Stomach smooth muscle (tissue), 2 donors: ENCODE results near the gene RBMS2.
A peak's percentile ranks its signal among the peaks of the same experiment; 100 is the strongest.

ENCODE experiments used
- H3K27ac ChIP-seq: one replicate; pipeline ENCODE4 v1.7.0; 2013; ENCODE audit warnings: mild to moderate bottlenecking, low read length, inconsistent platforms
- H3K27me3 ChIP-seq, 2 donors: one replicate each; pipeline ENCODE4 v1.7.0; 2013; ENCODE audit warnings: low read length in 2 of 2; ENCODE audit not compliant: insufficient read depth in 2 of 2, control insufficient read depth in 1 of 2
- H3K36me3 ChIP-seq, 2 donors: one replicate each; pipeline ENCODE4 v1.7.0; 2013; ENCODE audit warnings: low read length in 2 of 2; ENCODE audit not compliant: control insufficient read depth in 2 of 2, insufficient read depth in 2 of 2
- H3K4me1 ChIP-seq: one replicate; pipeline ENCODE4 v1.7.0; 2013; ENCODE audit warnings: low read length; ENCODE audit not compliant: control insufficient read depth, insufficient read depth
- H3K4me3 ChIP-seq, 2 donors: one replicate each; pipeline ENCODE4 v1.7.0; 2013; ENCODE audit warnings: low read length in 2 of 2
- H3K9ac ChIP-seq, 2 donors: one replicate each; pipeline ENCODE4 v1.7.0; 2013; ENCODE audit warnings: low read length in 2 of 2, mild to moderate bottlenecking in 1 of 2
- H3K9me3 ChIP-seq, 2 donors: one replicate each; pipeline ENCODE4 v1.7.0; 2013; ENCODE audit warnings: low read length in 2 of 2; ENCODE audit not compliant: control insufficient read depth in 2 of 2
- donor health status: healthy.
- donor health status: Pancreatic carcinoma.

The RBMS2 gene

GRCh38 chr12:56521590-56522371, at the start of gene RBMS2:
Gene RBMS2, plus strand, starts transcription at chr12:56521820. Its CDS starts 204 bp downstream, at chr12:56522024.
- Histone ChIP-seq H3K9ac (peak within 1 kb of the TSS; percentile 87 to 94), H3K4me1 (no peaks in the 10 kb centered on the region), H3K9me3 (no peaks in the 10 kb centered on the region), H3K36me3 (no peaks in the 10 kb centered on the region), H3K4me3 (peak within 1 kb of the TSS; percentile 86 to 95), H3K27ac (peak within 1 kb of the TSS; percentile 88), H3K27me3 (no peaks in the 10 kb centered on the region)

GRCh38 chr12:56474389-56474788, 47.2 kb upstream of the RBMS2 start:
- Histone ChIP-seq H3K9ac (no peak overlapping the region), H3K9me3 (no peaks in the 10 kb centered on the region), H3K27ac (no peak overlapping the region), H3K4me3 (no peak overlapping the region), H3K36me3 (peaks cover 0 to 8% of the 10 kb centered on the region in 2 donors), H3K4me1 (peaks cover 3% of the 10 kb centered on the region), H3K27me3 (no peaks in the 10 kb centered on the region)

GRCh38 chr12:56476143-56476542, 45.5 kb upstream of the RBMS2 start:
- Histone ChIP-seq H3K9me3 (no peaks in the 10 kb centered on the region), H3K27me3 (no peaks in the 10 kb centered on the region), H3K4me1 (no peaks in the 10 kb centered on the region), H3K27ac (no peak overlapping the region), H3K4me3 (no peak overlapping the region), H3K9ac (no peak overlapping the region), H3K36me3 (peaks cover 0 to 8% of the 10 kb centered on the region in 2 donors)

- Histone ChIP-seq H3K36me3 (peaks cover 0 to 4% of the 10 kb centered on the region in 2 donors), H3K4me1 (no peaks in the 10 kb centered on the region), H3K27ac (no peak overlapping the region), H3K27me3 (no peaks in the 10 kb centered on the region), H3K9ac (no peak overlapping the region), H3K9me3 (no peaks in the 10 kb centered on the region), H3K4me3 (no peak overlapping the region)
These were observed 44.6 kb upstream of the RBMS2 start for GRCh38 chr12:56476972-56477432.

- no peak overlapping the region for H3K27ac ChIP-seq
- no peaks in the 10 kb centered on the region for H3K4me1 ChIP-seq
- no peaks in the 10 kb centered on the region for H3K27me3 ChIP-seq
- peak overlapping the region in 1 of 2 donors; percentile 13 for H3K9ac ChIP-seq
- H3K36me3 ChIP-seq: peaks cover 0 to 4% of the 10 kb centered on the region in 2 donors
- no peak overlapping the region for H3K4me3 ChIP-seq
- H3K9me3 ChIP-seq: no peaks in the 10 kb centered on the region
These were observed 43.9 kb upstream of the RBMS2 start for GRCh38 chr12:56477521-56478225.

- H3K9ac ChIP-seq: no peak overlapping the region
- no peaks in the 10 kb centered on the region for H3K27me3 ChIP-seq
- H3K36me3 ChIP-seq: peaks cover 0 to 2% of the 10 kb centered on the region in 2 donors
- no peak overlapping the region for H3K4me3 ChIP-seq
- no peaks in the 10 kb centered on the region for H3K4me1 ChIP-seq
- H3K27ac ChIP-seq: no peak overlapping the region
- H3K9me3 ChIP-seq: no peaks in the 10 kb centered on the region
These were observed 42.0 kb upstream of the RBMS2 start for GRCh38 chr12:56479625-56480024.

- Histone ChIP-seq H3K4me1 (peaks cover 20% of the 10 kb centered on the region), H3K36me3 (no peaks in the 10 kb centered on the region), H3K4me3 (no peak overlapping the region), H3K27ac (no peak overlapping the region), H3K9me3 (no peaks in the 10 kb centered on the region), H3K9ac (no peak overlapping the region), H3K27me3 (no peaks in the 10 kb centered on the region)
These were observed 37.1 kb upstream of the RBMS2 start for GRCh38 chr12:56484566-56484965.

GRCh38 chr12:56486694-56487093, 34.9 kb upstream of the RBMS2 start:
- H3K36me3 ChIP-seq: no peaks in the 10 kb centered on the region
- no peak overlapping the region for H3K4me3 ChIP-seq
- no peaks in the 10 kb centered on the region for H3K9me3 ChIP-seq
- H3K27ac ChIP-seq: no peak overlapping the region
- H3K27me3 ChIP-seq: peaks cover 0 to 2% of the 10 kb centered on the region in 2 donors
- peaks cover 20% of the 10 kb centered on the region for H3K4me1 ChIP-seq
- no peak overlapping the region for H3K9ac ChIP-seq

- no peaks in the 10 kb centered on the region for H3K36me3 ChIP-seq
- H3K4me3 ChIP-seq: peak overlapping the region; percentile 75 to 81
- no peaks in the 10 kb centered on the region for H3K9me3 ChIP-seq
- no peak overlapping the region for H3K27ac ChIP-seq
- H3K27me3 ChIP-seq: peaks cover 0 to 2% of the 10 kb centered on the region in 2 donors
- peak overlapping the region; percentile 13 to 53 for H3K9ac ChIP-seq
- H3K4me1 ChIP-seq: peaks cover 20% of the 10 kb centered on the region
These were observed 34.1 kb upstream of the RBMS2 start for GRCh38 chr12:56487448-56488040.

- peaks cover 20% of the 10 kb centered on the region for H3K4me1 ChIP-seq
- no peak within 1 kb of the TSS for H3K27ac ChIP-seq
- peaks cover 0 to 2% of the 10 kb centered on the region in 2 donors for H3K27me3 ChIP-seq
- no peaks in the 10 kb centered on the region for H3K9me3 ChIP-seq
- no peaks in the 10 kb centered on the region for H3K36me3 ChIP-seq
- H3K9ac ChIP-seq: peak within 1 kb of the TSS; percentile 13 to 53
- peak within 1 kb of the TSS; percentile 75 to 81 for H3K4me3 ChIP-seq
These were observed 33.3 kb upstream of the RBMS2 start, which contains the start of gene GLS2 for GRCh38 chr12:56488041-56488955. Gene GLS2, minus strand, starts transcription at chr12:56488161. Its CDS starts 43 bp downstream, at chr12:56488118.
